HG03342 (cell line): Measurements from ENCODE around the gene RTCA.
"Not testable (repeated sequence)": the region's sequence is repeated elsewhere in the genome, so short reads cannot be mapped to it uniquely, and the experiment has no call there.

Source experiments
- ATAC-seq: cut with Tn5 transposase; IDR thresholded peaks from one replicate; pipeline ENCODE4 v1.9.1; 2021; ENCODE audit warnings: mild to moderate bottlenecking, moderate library complexity; ENCODE audit not compliant: unreplicated experiment

Gene RTCA

DNA sequence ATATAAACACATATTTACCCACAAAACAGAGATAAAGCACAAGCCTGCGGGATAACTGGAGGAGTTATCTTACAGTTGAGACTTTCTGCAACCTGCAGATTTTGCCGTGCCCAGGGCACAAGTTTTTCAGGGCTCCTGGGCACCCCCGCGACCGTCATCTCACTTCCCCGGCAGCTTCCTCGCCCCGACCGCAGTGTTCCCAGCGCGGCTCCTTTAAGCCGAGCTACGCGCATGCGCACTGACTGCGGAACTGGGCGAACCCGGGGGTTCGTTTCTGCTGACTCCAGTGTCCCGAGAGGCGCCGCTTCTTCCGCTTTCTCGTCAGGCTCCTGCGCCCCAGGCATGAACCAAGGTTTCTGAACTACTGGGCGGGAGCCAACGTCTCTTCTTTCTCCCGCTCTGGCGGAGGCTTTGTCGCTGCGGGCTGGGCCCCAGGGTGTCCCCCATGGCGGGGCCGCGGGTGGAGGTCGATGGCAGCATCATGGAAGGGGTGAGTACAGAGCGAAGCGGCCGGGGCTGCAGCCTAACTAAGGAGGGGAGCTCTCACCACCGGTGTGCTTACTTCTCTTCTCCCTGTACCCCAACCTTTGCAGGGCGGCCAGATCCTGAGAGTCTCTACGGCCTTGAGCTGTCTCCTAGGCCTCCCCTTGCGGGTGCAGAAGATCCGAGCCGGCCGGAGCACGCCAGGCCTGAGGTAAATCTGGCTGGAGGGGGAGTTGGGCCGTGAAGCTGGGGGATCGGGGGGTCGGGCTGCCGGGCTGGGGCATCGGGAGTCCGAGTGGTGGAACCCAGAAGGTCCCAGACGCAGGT lies at the start of gene RTCA:
TSS of gene RTCA (plus strand) at position 286 of the 810 bp plus-strand sequence. CDS start at position 446, 160 bp downstream.
- ATAC-seq = peak; percentile 95

DNA sequence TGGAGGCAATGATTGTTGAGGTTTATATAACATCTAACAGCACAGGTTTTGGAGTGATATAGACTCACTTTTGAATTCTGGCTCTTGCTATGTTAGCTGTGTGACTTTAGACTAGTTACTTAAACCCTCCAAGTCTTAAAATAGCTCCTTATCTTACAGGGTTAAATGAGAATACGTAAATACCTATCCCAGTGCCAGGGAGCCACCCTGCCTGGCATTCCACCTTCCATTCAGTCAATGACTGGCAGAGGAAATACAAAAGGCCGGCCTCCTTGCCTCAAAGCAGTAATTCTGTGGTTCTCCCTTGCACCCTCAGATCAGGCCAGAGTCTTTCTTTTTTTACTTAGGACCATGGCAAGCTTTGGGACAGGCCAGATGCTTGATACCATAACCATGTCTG lies 48.2 kb upstream of the RTCA start:
- ATAC-seq = no peak

DNA sequence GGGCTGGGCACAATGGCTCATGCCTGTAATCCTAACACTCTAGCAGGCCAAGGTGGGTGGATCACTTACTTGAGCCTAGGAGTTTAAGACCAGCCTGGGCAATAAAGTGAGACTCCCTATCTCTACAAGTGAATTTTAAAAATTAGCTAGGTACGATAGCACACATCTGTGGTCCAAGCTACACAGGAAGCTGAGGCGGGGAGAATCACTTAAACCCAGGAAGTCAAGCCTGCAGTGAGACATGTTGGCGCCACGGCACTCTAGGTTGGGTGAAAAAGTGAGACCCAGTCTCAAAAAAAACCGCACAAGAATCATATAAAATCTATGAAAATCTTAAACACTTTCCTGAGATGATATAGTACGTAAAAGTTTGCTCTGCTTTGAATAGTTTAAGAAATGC lies 46.6 kb upstream of the RTCA start:
- no peak for ATAC-seq

DNA sequence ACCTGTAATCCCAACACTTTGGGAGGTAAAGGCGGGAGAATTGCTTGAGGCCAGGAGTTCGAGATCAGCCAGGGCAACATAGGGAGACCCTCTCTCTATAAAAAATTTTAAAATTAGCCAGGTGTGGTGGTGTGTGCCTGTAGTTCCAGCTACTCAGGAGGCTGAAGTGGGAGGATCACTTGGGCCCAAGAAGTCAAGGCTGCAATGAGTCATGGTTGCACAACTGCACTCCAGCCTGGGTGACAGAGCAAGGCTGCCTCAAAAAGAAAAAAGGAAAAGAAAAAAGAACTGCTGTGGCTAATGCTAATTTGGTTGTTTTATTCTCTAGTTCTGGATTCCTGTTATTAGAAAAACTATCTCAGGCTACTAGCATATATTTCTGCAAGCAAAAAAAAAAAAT lies 46.1 kb upstream of the RTCA start:
- no peak for ATAC-seq

DNA sequence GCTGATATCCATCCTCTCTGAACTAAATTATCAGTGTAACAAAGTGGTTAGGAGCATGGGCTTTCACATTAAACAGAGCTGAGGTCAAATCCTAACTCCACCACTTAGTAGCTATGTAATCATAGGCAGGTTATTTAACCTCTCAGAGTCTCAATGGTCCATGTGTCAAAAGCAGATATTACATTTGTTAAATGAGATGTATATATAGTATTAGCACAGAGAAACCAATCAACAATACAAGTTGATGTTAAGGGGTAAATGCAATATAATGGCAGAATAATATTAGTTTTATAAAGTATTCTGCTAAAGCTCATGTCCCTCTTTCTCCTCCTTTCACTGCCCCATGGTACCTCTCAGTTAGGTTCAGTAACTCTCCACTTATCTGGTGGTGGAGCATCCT lies 43.6 kb upstream of the RTCA start:
- ATAC-seq = no peak

DNA sequence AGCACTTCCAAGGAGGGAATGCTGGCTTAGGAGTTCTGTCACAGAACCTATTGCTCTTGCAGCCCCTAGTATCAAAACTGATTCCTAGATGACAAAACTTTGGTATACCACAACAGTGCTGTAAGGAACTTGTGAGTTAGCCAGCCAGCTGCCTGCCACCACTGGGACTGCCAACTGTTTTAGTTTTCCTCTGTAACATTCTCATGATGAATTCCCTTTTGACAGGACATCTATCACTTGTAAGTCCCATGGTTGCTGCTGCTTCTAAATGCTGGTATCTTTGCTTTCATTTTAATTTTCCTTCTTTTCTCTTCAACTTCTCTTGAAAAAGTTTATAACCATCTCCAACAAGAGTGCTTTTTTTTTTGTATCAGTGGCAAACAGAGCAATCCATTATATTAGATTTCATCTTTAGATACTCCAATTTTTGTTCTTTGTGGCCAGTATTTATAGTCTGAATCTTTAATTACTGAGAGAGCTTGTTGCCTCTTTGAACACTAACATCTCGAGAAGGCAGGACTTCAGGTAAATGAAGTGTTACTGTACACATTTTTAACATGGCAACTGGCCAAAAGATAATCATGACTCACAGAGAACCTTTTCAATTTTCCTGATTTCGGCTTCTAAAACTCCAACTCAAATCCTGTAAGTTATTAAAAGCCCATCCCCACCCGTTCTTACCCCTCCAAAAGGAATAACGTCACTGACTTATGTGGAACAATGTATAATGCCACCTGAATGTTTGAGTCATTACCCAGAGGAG lies 36.2 kb upstream of the RTCA start:
- ATAC-seq = no peak

DNA sequence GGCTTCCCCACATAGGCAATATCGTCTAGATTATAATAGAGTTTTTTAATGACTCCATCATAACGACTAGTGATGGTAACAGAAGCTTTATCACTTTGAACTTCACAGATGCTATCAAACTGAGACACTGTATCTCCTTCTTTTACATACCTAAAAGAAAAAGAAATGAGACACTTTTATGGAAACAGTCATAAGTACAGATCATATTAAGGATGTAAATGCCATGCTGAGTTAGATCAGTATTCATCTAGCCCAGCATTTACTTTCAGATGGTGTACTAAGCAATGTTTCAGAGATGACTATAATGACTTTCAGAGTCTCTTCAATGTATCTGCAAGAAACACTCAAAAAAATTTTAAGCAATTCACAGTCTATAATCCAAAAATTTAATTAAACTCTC lies 35.3 kb upstream of the RTCA start:
- no peak for ATAC-seq

DNA sequence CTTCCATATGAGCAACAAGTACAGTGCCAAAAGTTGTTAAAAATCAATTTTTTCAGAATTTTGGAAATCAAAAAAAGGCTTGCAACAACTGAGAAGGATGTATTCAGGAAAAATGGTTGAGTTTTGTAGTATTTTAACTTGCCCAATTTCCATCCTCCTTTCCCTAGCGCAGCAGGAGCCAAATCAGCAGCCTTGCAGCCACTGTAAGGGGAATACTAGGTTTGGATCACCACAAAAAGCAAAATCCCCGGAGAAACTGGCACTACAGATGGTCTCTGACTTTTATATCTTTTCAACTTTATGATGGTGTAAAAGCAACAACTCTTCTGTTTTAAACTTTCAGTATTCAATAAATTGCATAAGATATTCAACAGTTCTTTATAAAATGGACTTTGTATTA lies 34.3 kb upstream of the RTCA start:
- ATAC-seq = no peak

DNA sequence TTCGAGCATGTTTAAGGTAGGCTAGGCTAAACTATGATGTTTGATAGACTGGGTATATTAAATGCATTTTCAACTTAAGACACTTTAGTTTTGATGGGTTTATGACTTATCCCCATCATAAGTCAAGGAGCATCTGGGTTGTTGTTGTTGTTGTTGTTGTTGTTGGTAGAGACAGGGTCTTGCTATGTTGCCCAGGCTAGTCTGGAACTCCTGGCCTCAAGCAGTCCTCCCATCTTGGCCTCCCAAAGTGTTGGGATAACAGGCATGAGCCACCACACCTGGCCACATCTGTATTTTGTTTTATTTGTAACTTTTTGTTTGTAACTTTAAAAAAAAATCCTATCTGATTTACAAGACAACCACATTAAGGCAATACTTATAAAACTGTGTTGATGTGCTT lies 33.9 kb upstream of the RTCA start:
- ATAC-seq = no peak

DNA sequence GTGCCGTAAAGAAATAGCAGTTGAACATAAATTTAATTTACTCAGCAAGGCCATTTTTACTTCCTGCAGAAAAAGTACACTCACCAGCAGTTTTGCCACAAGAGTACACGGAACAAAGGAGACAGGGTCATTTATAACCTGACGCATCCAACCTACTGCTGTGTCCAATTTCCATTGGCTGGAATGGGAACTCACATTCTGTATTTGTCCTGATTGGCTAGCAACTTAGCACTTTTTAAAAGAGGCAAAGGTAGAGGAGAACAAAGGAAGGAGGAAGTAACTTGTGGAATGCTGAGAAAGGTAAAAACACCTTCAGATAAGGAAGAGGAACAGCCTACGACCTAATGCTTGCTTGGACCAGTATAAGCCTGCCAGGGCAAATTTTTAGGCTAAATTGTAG lies 32.5 kb upstream of the RTCA start:
- ATAC-seq = not testable (repeated sequence)

DNA sequence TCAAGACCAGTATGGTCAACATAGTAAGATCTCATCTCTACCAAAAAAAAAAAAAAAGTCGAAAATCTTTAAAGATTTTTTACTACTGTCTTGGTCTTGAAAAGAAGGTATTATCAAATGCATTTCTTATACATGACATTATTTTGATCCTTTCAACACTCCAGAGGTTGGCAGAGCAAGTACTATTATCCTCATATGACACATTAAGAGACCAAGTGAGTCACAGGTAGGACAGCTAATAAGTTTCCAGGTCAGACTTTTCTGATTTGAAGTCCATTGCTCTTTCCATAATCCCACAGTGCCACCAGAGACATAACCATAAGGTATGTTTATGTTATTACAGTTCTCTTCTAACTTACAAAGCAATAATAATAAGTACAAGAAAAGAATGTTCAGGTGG lies 31.6 kb upstream of the RTCA start:
- ATAC-seq = no peak

DNA sequence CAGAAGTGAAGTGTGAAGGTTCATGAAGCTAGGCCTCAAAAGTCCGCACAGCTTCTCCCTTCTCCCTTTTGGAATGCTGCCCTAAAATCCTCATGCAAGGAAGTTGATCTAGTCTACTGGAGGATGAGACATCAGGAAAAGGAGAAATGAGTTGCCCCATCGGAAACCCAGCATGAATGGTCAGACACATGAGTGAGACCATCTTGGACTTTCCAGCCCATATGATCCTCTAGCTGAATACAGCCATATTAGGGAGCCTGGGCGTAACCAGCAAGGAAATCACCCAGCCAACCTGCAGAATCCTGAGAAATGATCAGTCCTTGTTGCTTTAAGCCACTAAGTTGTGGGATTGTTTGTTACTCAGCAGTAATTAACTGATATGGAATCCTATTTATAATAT lies 28.9 kb upstream of the RTCA start:
- ATAC-seq = no peak

DNA sequence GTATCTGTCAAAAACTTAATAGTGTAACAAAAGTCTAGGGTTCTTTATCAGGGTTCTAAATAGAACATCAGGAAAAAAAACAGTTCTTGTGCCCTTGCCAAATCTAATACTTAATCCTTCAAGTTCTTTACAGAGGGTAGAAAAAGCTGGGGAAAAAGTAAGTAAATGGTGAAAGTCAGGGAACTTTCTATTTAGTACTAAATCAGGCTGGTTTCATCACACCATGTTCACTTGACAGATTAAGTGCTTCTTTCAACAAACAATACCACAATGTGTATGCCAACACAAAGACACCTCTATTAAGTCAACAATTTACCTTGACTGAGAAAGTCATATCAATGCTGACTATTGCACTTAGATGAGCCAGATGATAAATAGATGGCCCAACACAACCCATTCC lies 26.1 kb upstream of the RTCA start:
- no peak for ATAC-seq

DNA sequence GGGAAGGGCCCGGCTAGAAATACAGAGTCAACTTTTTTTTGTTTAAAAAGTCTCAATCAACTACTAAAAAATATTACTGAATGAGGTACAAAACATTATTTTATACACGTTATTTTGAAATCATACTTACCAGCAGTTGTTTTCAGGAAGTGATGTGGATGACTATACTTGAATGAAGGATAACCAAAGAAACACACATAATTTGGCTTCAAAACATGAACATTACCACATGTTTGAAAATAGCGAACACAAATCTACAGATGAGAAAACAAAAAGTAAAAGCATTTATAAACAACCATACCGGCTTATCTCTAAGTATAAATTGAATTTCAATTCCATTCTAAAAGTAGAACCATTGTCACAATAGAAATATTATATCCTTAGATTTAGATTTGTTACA lies 25.4 kb upstream of the RTCA start:
- no peak for ATAC-seq

DNA sequence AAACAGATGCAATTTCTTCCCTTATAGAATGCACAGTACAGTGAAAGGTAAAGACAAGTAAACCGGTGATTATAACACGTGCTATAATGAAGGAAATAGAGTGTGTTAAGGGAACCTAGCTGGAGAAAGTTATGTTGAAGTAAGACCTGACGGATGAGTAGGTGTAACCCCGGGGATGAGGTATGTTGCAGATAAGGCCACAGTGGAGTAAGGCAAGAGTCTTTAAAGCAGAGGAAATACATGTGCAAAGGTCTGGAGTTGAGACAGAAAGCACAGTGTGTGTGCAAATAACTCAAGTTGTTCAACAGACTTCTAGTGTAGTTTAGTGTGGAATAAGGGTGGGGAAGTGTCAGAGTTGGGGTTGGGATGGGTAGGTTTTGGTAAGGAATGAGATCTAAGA lies 19.3 kb upstream of the RTCA start:
- no peak for ATAC-seq

DNA sequence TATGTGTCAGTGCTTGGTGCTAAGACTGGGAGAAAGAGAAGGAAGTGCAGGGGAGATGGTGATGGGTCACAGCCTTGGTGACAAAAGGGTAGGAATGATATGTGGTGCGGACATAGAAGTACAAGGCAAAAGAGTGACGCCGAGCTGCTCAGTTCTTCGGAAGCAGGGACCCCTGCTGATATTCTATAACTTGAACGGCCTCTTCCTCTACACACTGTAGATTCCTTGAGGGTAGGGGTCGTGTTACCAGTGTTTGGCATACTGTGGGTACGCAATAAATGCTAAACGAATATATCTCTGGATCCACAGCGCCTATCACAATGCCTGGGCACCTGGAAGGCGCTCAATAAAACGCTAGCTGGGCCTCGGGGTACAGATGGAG lies 16.9 kb upstream of the RTCA start:
- ATAC-seq = no peak

DNA sequence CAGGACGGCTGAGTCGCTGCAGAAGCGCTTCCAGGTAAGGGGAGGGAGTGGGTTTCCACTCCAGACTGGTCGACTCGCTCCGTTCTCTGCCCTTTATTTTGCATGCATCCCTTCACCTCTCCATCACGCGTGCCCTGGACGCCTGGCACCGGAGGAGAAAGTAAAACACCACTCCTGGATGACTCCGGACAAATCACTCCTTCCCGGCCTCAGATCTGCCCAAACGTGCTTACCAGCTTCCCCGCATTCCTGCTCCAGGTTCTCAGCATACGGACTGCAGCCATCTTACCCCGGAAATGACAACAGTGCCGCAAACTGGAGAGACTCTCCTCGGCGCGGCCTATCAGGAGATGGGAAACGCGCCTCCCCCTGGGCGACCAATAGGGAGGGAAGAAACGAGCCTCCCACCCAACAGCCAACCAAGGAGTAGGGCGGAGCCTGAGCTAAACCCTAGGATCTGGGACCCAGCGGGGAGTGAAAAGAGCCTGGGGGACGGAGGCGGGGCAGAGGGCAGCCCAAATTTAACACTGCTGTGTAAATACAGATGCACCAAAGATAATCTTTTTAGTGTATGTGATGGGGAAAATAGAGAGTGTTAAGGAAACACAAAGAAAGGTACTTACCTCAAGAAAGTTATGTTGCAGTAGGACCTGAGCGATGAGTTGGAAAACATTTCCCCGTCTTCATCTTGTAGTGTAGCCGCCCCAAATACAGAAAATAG lies 16.3 kb upstream of the RTCA start, which contains the start of gene DBT:
TSS of gene DBT (minus strand) at position 298 of the 721 bp plus-strand sequence. CDS start at position 284, 14 bp downstream.
- ATAC-seq = peak; percentile 100

DNA sequence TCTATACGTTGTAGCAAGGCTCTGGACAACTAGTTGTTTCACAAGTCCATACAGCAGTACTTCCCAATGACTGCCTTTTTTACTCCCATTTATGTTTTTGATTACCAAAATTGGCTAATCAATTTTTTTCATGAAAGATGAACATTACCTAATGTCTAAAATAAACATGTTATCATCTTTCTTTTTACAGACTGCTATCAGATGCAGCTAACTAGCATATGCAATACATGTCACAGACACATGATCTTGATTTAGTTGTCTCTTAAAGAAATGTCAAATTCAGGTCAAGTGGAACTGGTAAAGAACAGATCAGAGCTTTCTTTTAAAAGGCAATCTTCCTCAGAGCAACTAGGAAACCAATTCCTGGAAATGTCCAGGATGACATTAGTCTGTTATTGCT lies 15.8 kb upstream of the RTCA start:
- no peak for ATAC-seq

DNA sequence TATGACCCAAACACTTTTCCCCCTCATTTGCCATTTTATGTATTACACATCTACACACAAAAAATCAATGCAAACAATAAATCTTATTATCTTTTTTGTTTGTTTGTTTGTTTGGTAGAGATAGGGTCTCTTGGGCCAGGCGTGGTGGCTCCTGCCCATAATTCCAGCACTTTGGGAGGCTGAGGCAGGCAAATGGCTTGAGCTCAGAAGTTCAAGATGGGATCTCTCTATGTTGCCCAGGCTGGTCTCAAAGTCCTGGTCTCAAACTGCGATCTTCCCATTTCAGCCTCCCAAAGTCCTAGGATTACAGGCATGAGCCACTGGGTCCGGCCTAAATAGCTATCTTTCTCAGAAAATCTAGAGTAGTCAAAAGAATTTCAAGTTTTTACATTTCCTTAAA lies 15.2 kb upstream of the RTCA start:
- ATAC-seq = no peak

DNA sequence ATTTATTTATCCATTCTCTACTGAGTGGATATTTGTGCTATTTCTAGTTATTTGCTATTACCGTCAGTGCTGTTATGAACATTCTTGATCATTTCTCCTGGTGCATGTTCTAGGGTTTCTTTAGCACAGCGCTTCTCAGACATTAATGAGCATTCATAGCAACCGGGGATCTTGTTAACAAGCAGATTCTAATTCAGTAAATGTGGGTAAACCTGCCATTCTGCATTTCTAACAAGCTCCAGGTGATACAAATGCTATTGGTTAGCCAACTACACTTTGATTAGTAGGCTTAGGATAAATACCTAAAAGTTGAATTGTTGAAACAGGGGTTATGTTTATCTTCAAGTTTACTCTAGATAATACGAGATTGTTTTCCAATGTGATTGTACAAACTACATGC lies 13.1 kb upstream of the RTCA start:
- no peak for ATAC-seq

DNA sequence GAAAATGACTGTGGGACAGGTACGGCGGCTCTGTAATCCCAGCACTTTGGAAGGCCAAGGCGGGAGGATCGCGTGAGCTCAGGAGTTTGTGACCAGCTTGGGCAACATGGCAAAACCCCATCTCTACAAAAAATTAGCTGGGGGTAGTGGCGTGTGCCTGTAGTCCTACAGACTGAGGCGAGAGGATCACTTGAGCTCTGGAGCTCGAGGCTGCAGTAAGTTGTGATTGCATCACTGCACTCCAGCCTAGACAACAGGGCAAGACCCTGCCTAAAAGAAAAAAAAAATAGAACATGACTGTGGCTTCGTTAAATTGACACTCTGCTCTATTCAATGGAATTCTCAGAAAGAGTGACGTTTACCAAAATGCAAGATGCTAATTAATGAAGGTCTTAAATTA lies 12.5 kb upstream of the RTCA start:
- ATAC-seq = no peak

DNA sequence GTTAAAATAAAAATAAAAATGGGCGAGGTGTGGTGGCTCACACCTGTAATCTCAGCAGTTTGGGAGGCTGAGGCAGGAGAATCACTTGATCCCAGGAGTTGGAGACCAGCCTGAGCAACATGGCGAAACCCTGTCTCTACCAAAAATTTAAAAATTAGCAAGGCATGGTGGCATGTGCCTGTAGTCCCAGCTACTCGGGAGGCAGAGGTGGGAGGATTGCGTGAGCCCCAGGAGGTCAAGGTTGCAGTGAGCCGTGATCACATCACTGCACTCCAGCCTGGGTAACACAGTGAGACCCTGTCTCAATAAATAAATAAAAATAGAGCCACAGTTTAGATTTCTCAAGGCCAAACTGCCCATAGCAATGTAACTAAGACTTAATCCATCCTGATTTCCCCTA lies 9.7 kb upstream of the RTCA start:
- ATAC-seq = not testable (repeated sequence)
